HCT116 (cell line): ENCODE data around the gene KIAA0232. TPM values are rescaled to one million over a fixed set of nuclear protein-coding genes. Genes with fewer than 3 reads are reported as not detected.
"Not testable (repeated sequence)": the region's sequence is repeated elsewhere in the genome, so short reads cannot be mapped to it uniquely, and the experiment has no call there.

ENCODE experiments used
- ATAC-seq: fragments of 200-7000 bp; cut with Tn5 transposase; 2 replicates; pipeline ENCODE4 v1.9.1; 2020; ENCODE audit warnings: mild to moderate bottlenecking, moderate library complexity
- BruUV-seq: library from RNA; stranded (reverse); fragments of 400-500 nt; replicated peaks from 2 replicates; lab custom pipeline; 2021; lab: Mats Ljungman, UMichigan
- CTCF ChIA-PET: fragments of 300-600 bp; sonication (Branson Sonifier 250); formaldehyde crosslinking; loops from one replicate; lab custom pipeline; 2021; ENCODE audit warnings: antibody characterized with exemption; lab: Charles Lee
- POLR2A ChIA-PET: fragments of 300-600, 350-600 bp; sonication (Branson Sonifier 250); formaldehyde crosslinking; loops from one replicate; lab custom pipeline; 2021; ENCODE audit warnings: antibody characterized with exemption; lab: Charles Lee
- RAD21 ChIA-PET, 2 experiments: fragments of 300-600 bp; sonication (Branson Sonifier 250); formaldehyde crosslinking; loops; one replicate each; lab custom pipeline; 2023; ENCODE audit warnings: low total read pairs in 2 of 2; ENCODE audit not compliant: uncharacterized antibody in 2 of 2, unreplicated experiment in 2 of 2, low non-redundant PET in 1 of 2; lab: Charles Lee
- DNase-seq: peaks from one replicate; pipeline ENCODE4 v3.0.0-alpha.2; 2010; ENCODE audit warnings: low read depth, low spot score
- H2AFZ ChIP-seq: fragments of 200-600 bp; shearing (Covaris generic), sonication (generic); 2 replicates; pipeline ENCODE4 v1.6.1; 2017; ENCODE audit warnings: low read depth, mixed run types, mixed read lengths, antibody characterized with exemption, low read length; ENCODE audit not compliant: poor library complexity, severe bottlenecking
- H3K27ac ChIP-seq: 2 replicates; pipeline ENCODE4 v1.5.1; 2012; ENCODE audit warnings: low read depth, low read length
- H3K27me3 ChIP-seq: fragments of 200-600 bp; sonication (generic); 2 replicates; pipeline ENCODE4 v1.6.1; 2016; ENCODE audit warnings: mixed run types, low read length, mixed read lengths; ENCODE audit not compliant: insufficient read depth
- H3K36me3 ChIP-seq, 2 experiments: fragments of 200-500 bp in 1 of 2; fragments of 200-600 bp in 1 of 2; sonication (Bioruptor generic) in 1 of 2; sonication (generic) in 1 of 2; 2 replicates each; pipeline versions ENCODE4 v1.5.1 to v1.6.1; 2014 to 2016; ENCODE audit warnings: low read length in 2 of 2, inconsistent platforms in 1 of 2, mixed read lengths in 1 of 2, mixed run types in 1 of 2; ENCODE audit not compliant: insufficient read depth in 2 of 2, control insufficient read depth in 1 of 2
- H3K4me1 ChIP-seq, 2 experiments: fragments of 200-600 bp in 1 of 2; sonication (generic) in 1 of 2; 2 replicates each; pipeline versions ENCODE4 v1.5.1 to v1.6.1; 2012 to 2017; ENCODE audit warnings: low read length in 2 of 2, inconsistent platforms in 1 of 2, mild to moderate bottlenecking in 1 of 2, mixed read lengths in 1 of 2, mixed run types in 1 of 2, moderate library complexity in 1 of 2; ENCODE audit not compliant: insufficient read depth in 2 of 2, control insufficient read depth in 1 of 2
- H3K4me2 ChIP-seq: fragments of 200-600 bp; sonication (generic); 2 replicates; pipeline ENCODE4 v1.6.1; 2017; ENCODE audit warnings: mixed run types, low read length, mixed read lengths
- H3K4me3 ChIP-seq, 2 experiments: fragments of 200-600 bp in 1 of 2; sonication (generic) in 1 of 2; replicated peaks in 1 of 2; 2 replicates each; pipeline ENCODE4 v1.5.1; 2011 to 2016; ENCODE audit warnings: low read length in 2 of 2, control low read depth in 1 of 2, low read depth in 1 of 2, mild to moderate bottlenecking in 1 of 2, mixed read lengths in 1 of 2, mixed run types in 1 of 2
- H3K79me2 ChIP-seq: fragments of 200-600 bp; sonication (generic); 2 replicates; pipeline ENCODE4 v1.6.1; 2017; ENCODE audit warnings: mild to moderate bottlenecking, mixed run types, low read length, moderate library complexity, mixed read lengths; ENCODE audit not compliant: insufficient read depth
- H3K9ac ChIP-seq: fragments of 200-600 bp; sonication (generic); 2 replicates; pipeline ENCODE4 v1.6.1; 2016; ENCODE audit warnings: low read length, mixed read lengths
- H3K9me2 ChIP-seq: fragments of 200-600 bp; sonication (generic), shearing (Covaris generic); 2 replicates; pipeline ENCODE4 v1.6.1; 2017; ENCODE audit warnings: mixed run types, mild to moderate bottlenecking, moderate library complexity; ENCODE audit not compliant: insufficient read depth
- H3K9me3 ChIP-seq, 2 experiments: fragments of 200-500 bp in 1 of 2; fragments of 200-600 bp in 1 of 2; sonication (Bioruptor generic) in 1 of 2; sonication (generic) in 1 of 2; 2 replicates each; pipeline ENCODE4 v1.6.1; 2014 to 2017; ENCODE audit warnings: low read length in 2 of 2, mixed read lengths in 2 of 2, inconsistent platforms in 1 of 2, low read depth in 1 of 2, mild to moderate bottlenecking in 1 of 2, mixed run types in 1 of 2, moderate library complexity in 1 of 2; ENCODE audit not compliant: control insufficient read depth in 1 of 2, insufficient read depth in 1 of 2
- H4K20me1 ChIP-seq: fragments of 200-600 bp; sonication (generic), shearing (Covaris generic); 2 replicates; pipeline ENCODE4 v1.6.1; 2017; ENCODE audit warnings: mixed run types, mild to moderate bottlenecking, moderate library complexity; ENCODE audit not compliant: insufficient read depth
- CBX3 ChIP-seq: IDR thresholded peaks from 2 replicates; pipeline ENCODE4 v1.6.1; 2012; ENCODE audit warnings: low read depth
- CEBPB ChIP-seq: IDR thresholded peaks from 2 replicates; pipeline ENCODE4 v1.6.1; 2012; ENCODE audit warnings: low read depth
- EGR1 ChIP-seq: IDR thresholded peaks from 2 replicates; pipeline ENCODE4 v1.6.1; 2012; ENCODE audit warnings: low read depth
- EZH2 ChIP-seq: fragments of 200-600 bp; sonication (generic); IDR thresholded peaks from 2 replicates; pipeline ENCODE4 v1.6.1; 2017; ENCODE audit warnings: antibody characterized with exemption, mixed run types
- EZH2phosphoT487 ChIP-seq: fragments of 200-600 bp; IDR thresholded peaks from 2 replicates; pipeline ENCODE4 v1.6.1; 2018; ENCODE audit warnings: antibody characterized with exemption, borderline replicate concordance
- MAX ChIP-seq: IDR thresholded peaks from 2 replicates; pipeline ENCODE4 v1.6.1; 2012
- POLR2A ChIP-seq: IDR thresholded peaks from 2 replicates; pipeline ENCODE4 v1.7.0; 2011; ENCODE audit warnings: borderline replicate concordance; ENCODE audit not compliant: insufficient read depth, insufficient read length; ENCODE audit errors: extremely low read depth
- REST ChIP-seq: IDR thresholded peaks from 2 replicates; pipeline ENCODE4 v1.6.1; 2012; ENCODE audit warnings: low read depth
- SP1 ChIP-seq: IDR thresholded peaks from 2 replicates; pipeline ENCODE4 v1.6.1; 2012; ENCODE audit warnings: low read depth
- TCF7L2 ChIP-seq: IDR thresholded peaks from 2 replicates; pipeline ENCODE4 v1.7.0; 2011; ENCODE audit warnings: borderline replicate concordance, inconsistent platforms; ENCODE audit not compliant: insufficient read depth, insufficient read length; ENCODE audit errors: extremely low read depth
- YY1 ChIP-seq: IDR thresholded peaks from 2 replicates; pipeline ENCODE4 v1.6.1; 2011; ENCODE audit warnings: low read length, low read depth, moderate library complexity, mild to moderate bottlenecking; ENCODE audit not compliant: insufficient replicate concordance; ENCODE audit errors: extremely low read depth
- intact Hi-C: fragments of 100-400 bp; cut with micrococcal nuclease; formaldehyde crosslinking; loops from 2 replicates; pipeline ENCODE4 v1.10.0; 2022
- total RNA-seq: library from RNA; stranded (reverse); gene quantifications from one replicate; pipeline ENCODE4 v1.2.1, GENCODE V29; 2021; ENCODE audit not compliant: unreplicated experiment
- TF ChIP-seq, protein P1 (sequence below): IDR thresholded peaks from 2 replicates; pipeline ENCODE4 v1.6.1; 2012

Gene KIAA0232
- total RNA-seq, 1 experiment from 2014 or later, result 18.1 TPM

- no peaks in the 10 kb centered on the region for H3K27me3 ChIP-seq
- no peaks in the 10 kb centered on the region for H3K9me2 ChIP-seq
- H3K36me3 ChIP-seq, result no peaks in the 10 kb centered on the region
- intact Hi-C loops, result no loop called here
- no peak overlapping the region for H3K9ac ChIP-seq
- H3K27ac ChIP-seq, result no peak overlapping the region
- H4K20me1 ChIP-seq, result no peaks in the 10 kb centered on the region
- no peak for DNase-seq
- no peaks in the 10 kb centered on the region for H3K9me3 ChIP-seq
- POLR2A ChIA-PET, result no interaction called here
- H2AFZ ChIP-seq, result no peak overlapping the region
- no peaks in the 10 kb centered on the region for H3K79me2 ChIP-seq
- no peak for TF ChIP-seq POLR2A
- TF ChIP-seq TCF7L2, result no peak
- no peak for TF ChIP-seq EGR1
- no peak for TF ChIP-seq EZH2
- TF ChIP-seq MAX, result no peak
- TF ChIP-seq EZH2phosphoT487, result no peak
- TF ChIP-seq, protein P1, sequence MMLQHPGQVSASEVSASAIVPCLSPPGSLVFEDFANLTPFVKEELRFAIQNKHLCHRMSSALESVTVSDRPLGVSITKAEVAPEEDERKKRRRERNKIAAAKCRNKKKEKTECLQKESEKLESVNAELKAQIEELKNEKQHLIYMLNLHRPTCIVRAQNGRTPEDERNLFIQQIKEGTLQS, result no peak
- TF ChIP-seq SP1, result no peak
- no peak for TF ChIP-seq REST
- no peak for TF ChIP-seq CBX3
- TF ChIP-seq CEBPB, result no peak
- TF ChIP-seq YY1, result no peak
- ATAC-seq, result no peak
- no TSS peak for BruUV-seq
- no peak overlapping the region for H3K4me2 ChIP-seq
- no peak overlapping the region for H3K4me3 ChIP-seq
- RAD21 ChIA-PET, result no interaction called here
- H3K4me1 ChIP-seq, result peaks cover 7 to 36% of the 10 kb centered on the region in 2 experiments; a peak in 3 of 4 replicates
- CTCF ChIA-PET, result no interaction called here
These were observed 27.3 kb upstream of the KIAA0232 start for GRCh38 chr4:6755088-6755753.

- H3K9me2 ChIP-seq, H3K27ac ChIP-seq, DNase-seq, H3K4me2 ChIP-seq, CTCF ChIA-PET, intact Hi-C loops, H4K20me1 ChIP-seq, H3K27me3 ChIP-seq, H2AFZ ChIP-seq, H3K4me3 ChIP-seq, POLR2A ChIA-PET, H3K9me3 ChIP-seq, BruUV-seq, H3K36me3 ChIP-seq, H3K9ac ChIP-seq, H3K79me2 ChIP-seq, RAD21 ChIA-PET, ATAC-seq: not testable (repeated sequence)
- peaks cover 0 to 25% of the 10 kb centered on the region in 2 experiments; a peak in 3 of 4 replicates for H3K4me1 ChIP-seq
These were observed 26.2 kb upstream of the KIAA0232 start for GRCh38 chr4:6756345-6756744.
